SU-DHL-6 (cell line): ENCODE data around the gene RBM20.

ENCODE experiments used
- H2AFZ ChIP-seq: fragments of 200-600 bp; sonication (generic); 2 replicates; pipeline ENCODE4 v1.6.1; 2014; ENCODE audit warnings: low read depth, mild to moderate bottlenecking, moderate library complexity, mixed read lengths, antibody characterized with exemption, low read length; ENCODE audit not compliant: severe bottlenecking
- H3F3A ChIP-seq: fragments of 200-600 bp; shearing (Covaris generic); 2 replicates; pipeline ENCODE4 v1.6.0; 2016; ENCODE audit warnings: antibody characterized with exemption, mild to moderate bottlenecking; ENCODE audit not compliant: insufficient read depth
- H3K27ac ChIP-seq: fragments of 200-600 bp; sonication (generic); 2 replicates; pipeline ENCODE4 v1.5.1; 2016; ENCODE audit warnings: low read depth, mild to moderate bottlenecking, low read length, moderate library complexity, mixed read lengths
- H3K27me3 ChIP-seq: fragments of 200-600 bp; sonication (generic), shearing (Covaris generic); 2 replicates; pipeline ENCODE4 v1.6.0; 2014; ENCODE audit warnings: mild to moderate bottlenecking, low read length
- H3K36me3 ChIP-seq: fragments of 200-600 bp; sonication (generic); 2 replicates; pipeline ENCODE4 v1.6.1; 2014; ENCODE audit warnings: mild to moderate bottlenecking, low read length, mixed read lengths
- H3K4me2 ChIP-seq: fragments of 300-600, 200-600 bp; shearing (Covaris generic), sonication (generic); 2 replicates; pipeline ENCODE4 v1.6.0; 2014; ENCODE audit warnings: low read length, low read depth, mild to moderate bottlenecking; ENCODE audit not compliant: poor library complexity, severe bottlenecking
- H3K4me3 ChIP-seq: fragments of 200-600 bp; sonication (generic); 2 replicates; pipeline ENCODE4 v1.5.1; 2014; ENCODE audit warnings: antibody characterized with exemption, low read length, mild to moderate bottlenecking, mixed read lengths; ENCODE audit not compliant: insufficient read depth, poor library complexity, severe bottlenecking
- H3K79me2 ChIP-seq: fragments of 200-600 bp; sonication (generic); 2 replicates; pipeline ENCODE4 v1.6.1; 2014; ENCODE audit warnings: mild to moderate bottlenecking, low read length, moderate library complexity; ENCODE audit not compliant: insufficient read depth
- H3K9ac ChIP-seq: fragments of 200-600 bp; sonication (generic); 2 replicates; pipeline ENCODE4 v1.7.0; 2014; ENCODE audit warnings: mild to moderate bottlenecking, low read length
- H3K9me2 ChIP-seq: fragments of 200-600 bp; sonication (generic); replicated peaks from 2 replicates; pipeline ENCODE4 v1.6.1; 2014; ENCODE audit warnings: low read length; ENCODE audit not compliant: insufficient read depth
- H3K9me3 ChIP-seq: fragments of 200-600 bp; sonication (generic); 2 replicates; pipeline ENCODE4 v1.6.1; 2014; ENCODE audit warnings: low read length, mixed read lengths; ENCODE audit not compliant: insufficient read depth
- H4K20me1 ChIP-seq: fragments of 200-600 bp; sonication (generic); 2 replicates; pipeline ENCODE4 v1.6.1; 2014; ENCODE audit warnings: low read depth, mild to moderate bottlenecking, antibody characterized with exemption, low read length, moderate library complexity, mixed read lengths
- EZH2phosphoT487 ChIP-seq: fragments of 200-600 bp; sonication (generic), shearing (Covaris generic); conservative IDR thresholded peaks from 2 replicates; pipeline ENCODE4 v1.6.1; 2018; ENCODE audit warnings: mild to moderate bottlenecking, antibody characterized with exemption, low read length, moderate library complexity, mixed read lengths
- TF ChIP-seq, protein P1 (sequence below): fragments of 200-600 bp; sonication (generic); IDR thresholded peaks from one replicate; pipeline ENCODE4 v1.5.1; 2017; ENCODE audit warnings: antibody characterized with exemption, mild to moderate bottlenecking, low read length, moderate library complexity; ENCODE audit not compliant: insufficient read depth, poor library complexity, severe bottlenecking

The RBM20 gene

DNA sequence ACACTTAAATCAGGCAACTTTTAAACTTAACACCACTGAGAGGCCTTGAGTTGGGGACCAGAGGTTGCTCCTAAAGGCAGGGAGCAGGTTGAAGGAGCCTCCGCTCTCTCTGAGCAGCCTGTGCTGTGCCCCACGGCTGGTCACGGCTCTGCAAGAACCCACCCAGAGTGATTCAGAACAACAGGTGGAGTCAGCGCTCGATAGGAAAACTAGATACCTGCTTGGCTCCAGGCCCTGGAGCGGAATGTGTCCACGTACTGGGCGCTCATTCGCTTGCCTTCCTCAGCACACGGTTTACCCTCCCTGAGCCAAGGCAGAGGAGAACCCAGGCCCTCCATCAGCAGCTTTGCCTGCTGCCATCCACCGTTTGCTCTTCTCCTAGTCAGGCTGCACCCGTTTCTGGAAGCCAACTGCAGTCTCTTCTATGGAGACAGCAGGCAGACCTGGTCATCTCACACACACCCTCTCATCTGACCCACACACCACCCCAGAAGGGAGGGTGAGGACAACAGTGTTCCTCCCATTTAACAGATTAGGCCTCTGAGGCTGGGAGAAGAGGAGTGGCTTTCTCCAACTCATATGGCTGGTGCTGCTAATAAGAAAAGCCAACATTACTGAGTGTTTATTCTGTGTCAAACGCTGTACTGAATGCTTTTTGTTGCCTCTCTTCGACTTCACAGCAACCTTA, 189.9 kb downstream of the RBM20 start:
- H3K36me3 ChIP-seq = no peaks in the 10 kb centered on the region
- H3K9ac ChIP-seq = no peak overlapping the region
- TF ChIP-seq EZH2phosphoT487 = no peak
- TF ChIP-seq, protein P1, sequence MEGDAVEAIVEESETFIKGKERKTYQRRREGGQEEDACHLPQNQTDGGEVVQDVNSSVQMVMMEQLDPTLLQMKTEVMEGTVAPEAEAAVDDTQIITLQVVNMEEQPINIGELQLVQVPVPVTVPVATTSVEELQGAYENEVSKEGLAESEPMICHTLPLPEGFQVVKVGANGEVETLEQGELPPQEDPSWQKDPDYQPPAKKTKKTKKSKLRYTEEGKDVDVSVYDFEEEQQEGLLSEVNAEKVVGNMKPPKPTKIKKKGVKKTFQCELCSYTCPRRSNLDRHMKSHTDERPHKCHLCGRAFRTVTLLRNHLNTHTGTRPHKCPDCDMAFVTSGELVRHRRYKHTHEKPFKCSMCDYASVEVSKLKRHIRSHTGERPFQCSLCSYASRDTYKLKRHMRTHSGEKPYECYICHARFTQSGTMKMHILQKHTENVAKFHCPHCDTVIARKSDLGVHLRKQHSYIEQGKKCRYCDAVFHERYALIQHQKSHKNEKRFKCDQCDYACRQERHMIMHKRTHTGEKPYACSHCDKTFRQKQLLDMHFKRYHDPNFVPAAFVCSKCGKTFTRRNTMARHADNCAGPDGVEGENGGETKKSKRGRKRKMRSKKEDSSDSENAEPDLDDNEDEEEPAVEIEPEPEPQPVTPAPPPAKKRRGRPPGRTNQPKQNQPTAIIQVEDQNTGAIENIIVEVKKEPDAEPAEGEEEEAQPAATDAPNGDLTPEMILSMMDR = no peak
- H3K4me2 ChIP-seq = no peak overlapping the region
- no peaks in the 10 kb centered on the region for H3K9me3 ChIP-seq
- H3K9me2 ChIP-seq = no peaks in the 10 kb centered on the region
- no peaks in the 10 kb centered on the region for H3K79me2 ChIP-seq
- H3K4me3 ChIP-seq = no peak overlapping the region
- no peaks in the 10 kb centered on the region for H3F3A ChIP-seq
- no peaks in the 10 kb centered on the region for H4K20me1 ChIP-seq
- no peak overlapping the region for H3K27ac ChIP-seq
- no peaks in the 10 kb centered on the region for H3K27me3 ChIP-seq
- no peak overlapping the region for H2AFZ ChIP-seq

DNA sequence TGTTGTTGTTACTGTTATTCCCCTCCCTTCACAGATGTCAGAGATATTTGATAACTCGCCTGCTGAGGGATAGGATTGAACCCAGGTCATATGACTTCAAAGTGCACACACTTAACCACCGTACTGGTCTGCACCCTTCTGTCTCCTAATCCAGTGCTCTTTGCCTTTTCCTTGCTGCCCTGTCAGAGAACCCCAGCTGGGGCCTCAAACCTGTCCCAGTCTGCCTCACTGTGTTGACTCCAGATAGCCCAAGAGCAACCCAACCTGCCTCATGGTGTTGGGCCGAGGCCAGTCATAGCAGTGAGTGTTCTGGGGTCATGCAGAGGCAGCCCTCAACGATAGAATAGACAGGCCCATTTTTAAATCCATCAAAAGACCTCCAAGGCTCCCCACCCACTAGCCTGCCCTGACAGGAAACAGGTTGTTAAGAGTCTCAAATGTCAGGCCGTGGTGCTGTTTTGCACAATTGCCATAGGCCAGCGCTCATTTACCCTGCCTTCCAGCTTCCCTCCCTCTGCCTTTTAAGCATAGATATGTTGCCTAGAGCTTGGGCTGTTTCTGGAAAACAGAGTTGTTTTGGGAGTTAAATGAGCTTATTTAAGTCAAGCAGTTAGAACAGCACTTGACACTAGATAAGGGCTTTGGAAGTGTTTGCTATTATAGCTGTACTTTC, 190.6 kb downstream of the RBM20 start:
- H3K4me3 ChIP-seq = no peak overlapping the region
- H3K27me3 ChIP-seq = no peaks in the 10 kb centered on the region
- H3K9ac ChIP-seq = no peak overlapping the region
- H4K20me1 ChIP-seq = no peaks in the 10 kb centered on the region
- H3K79me2 ChIP-seq = no peaks in the 10 kb centered on the region
- no peaks in the 10 kb centered on the region for H3K36me3 ChIP-seq
- H3K27ac ChIP-seq = no peak overlapping the region
- no peak overlapping the region for H2AFZ ChIP-seq
- no peaks in the 10 kb centered on the region for H3K9me2 ChIP-seq
- H3K4me2 ChIP-seq = no peak overlapping the region
- no peaks in the 10 kb centered on the region for H3F3A ChIP-seq
- no peaks in the 10 kb centered on the region for H3K9me3 ChIP-seq
- TF ChIP-seq, protein P1 = no peak
- no peak for TF ChIP-seq EZH2phosphoT487

DNA sequence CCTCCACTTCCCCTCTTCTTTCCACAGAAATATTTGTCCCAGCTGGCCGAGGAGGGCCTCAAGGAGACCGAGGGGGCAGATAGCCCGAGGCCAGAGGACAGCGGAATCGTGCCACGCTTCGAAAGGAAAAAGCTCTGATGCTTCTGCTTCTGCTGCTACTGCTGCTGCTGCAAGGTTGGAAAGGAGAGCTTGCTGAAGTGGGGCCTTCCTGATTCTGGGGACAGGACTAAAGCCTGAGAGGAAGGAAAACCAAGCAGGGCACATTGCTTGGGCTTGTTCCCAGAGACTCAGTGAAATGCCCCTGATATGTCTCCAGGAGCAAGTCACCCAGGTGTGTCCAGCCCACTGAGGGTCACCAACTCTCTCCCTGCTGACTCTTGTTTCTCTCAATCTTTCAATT, 191.7 kb downstream of the RBM20 start:
- TF ChIP-seq, protein P1 = no peak
- no peak for TF ChIP-seq EZH2phosphoT487
- no peaks in the 10 kb centered on the region for H3K79me2 ChIP-seq
- no peaks in the 10 kb centered on the region for H3F3A ChIP-seq
- no peak overlapping the region for H3K4me2 ChIP-seq
- no peaks in the 10 kb centered on the region for H3K9me2 ChIP-seq
- H4K20me1 ChIP-seq = no peaks in the 10 kb centered on the region
- H3K9ac ChIP-seq = no peak overlapping the region
- no peaks in the 10 kb centered on the region for H3K36me3 ChIP-seq
- no peaks in the 10 kb centered on the region for H3K9me3 ChIP-seq
- H2AFZ ChIP-seq = no peak overlapping the region
- no peak overlapping the region for H3K4me3 ChIP-seq
- H3K27me3 ChIP-seq = no peaks in the 10 kb centered on the region
- H3K27ac ChIP-seq = no peak overlapping the region
